NCI-H1930 (cell line): ENCODE results near the gene LAMA3.

Experiments used
- DNase-seq, 2 experiments: peaks; one replicate each; lab custom pipeline; 2025; lab: John Stamatoyannopoulos, UW

Gene LAMA3, protein sequence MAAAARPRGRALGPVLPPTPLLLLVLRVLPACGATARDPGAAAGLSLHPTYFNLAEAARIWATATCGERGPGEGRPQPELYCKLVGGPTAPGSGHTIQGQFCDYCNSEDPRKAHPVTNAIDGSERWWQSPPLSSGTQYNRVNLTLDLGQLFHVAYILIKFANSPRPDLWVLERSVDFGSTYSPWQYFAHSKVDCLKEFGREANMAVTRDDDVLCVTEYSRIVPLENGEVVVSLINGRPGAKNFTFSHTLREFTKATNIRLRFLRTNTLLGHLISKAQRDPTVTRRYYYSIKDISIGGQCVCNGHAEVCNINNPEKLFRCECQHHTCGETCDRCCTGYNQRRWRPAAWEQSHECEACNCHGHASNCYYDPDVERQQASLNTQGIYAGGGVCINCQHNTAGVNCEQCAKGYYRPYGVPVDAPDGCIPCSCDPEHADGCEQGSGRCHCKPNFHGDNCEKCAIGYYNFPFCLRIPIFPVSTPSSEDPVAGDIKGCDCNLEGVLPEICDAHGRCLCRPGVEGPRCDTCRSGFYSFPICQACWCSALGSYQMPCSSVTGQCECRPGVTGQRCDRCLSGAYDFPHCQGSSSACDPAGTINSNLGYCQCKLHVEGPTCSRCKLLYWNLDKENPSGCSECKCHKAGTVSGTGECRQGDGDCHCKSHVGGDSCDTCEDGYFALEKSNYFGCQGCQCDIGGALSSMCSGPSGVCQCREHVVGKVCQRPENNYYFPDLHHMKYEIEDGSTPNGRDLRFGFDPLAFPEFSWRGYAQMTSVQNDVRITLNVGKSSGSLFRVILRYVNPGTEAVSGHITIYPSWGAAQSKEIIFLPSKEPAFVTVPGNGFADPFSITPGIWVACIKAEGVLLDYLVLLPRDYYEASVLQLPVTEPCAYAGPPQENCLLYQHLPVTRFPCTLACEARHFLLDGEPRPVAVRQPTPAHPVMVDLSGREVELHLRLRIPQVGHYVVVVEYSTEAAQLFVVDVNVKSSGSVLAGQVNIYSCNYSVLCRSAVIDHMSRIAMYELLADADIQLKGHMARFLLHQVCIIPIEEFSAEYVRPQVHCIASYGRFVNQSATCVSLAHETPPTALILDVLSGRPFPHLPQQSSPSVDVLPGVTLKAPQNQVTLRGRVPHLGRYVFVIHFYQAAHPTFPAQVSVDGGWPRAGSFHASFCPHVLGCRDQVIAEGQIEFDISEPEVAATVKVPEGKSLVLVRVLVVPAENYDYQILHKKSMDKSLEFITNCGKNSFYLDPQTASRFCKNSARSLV (N-terminal part only)

DNA sequence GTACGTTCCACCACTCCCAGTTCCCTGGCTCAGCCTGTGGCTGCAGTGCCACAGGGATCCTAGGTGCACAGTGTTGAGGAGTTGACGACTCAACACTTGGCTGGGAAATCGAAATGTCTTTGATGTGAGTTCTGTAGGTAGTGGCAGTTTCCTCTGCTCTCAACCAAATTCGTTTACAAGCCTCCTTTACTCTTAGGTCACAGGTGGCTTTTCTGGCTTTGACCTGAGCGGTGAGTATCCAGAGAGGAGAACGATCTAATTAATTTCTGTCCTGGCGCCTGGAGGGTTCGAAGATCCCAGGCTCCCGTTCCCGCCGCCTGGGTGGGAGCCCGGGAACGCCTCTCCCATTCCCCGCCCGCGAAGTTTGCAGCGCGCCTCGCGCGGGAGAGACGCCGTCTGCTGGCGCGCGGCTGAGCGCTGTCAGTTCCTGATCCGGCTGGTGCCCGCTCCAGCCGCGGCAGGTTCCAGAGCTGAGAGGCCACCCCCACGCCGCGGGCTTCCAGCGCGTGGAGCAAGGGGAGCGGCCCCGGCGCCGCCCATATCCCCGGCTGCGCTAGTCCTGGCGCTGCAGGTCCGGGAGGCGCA lies at the start of gene LAMA3:
TSS of gene LAMA3 (plus strand) at position 423 of the 585 bp plus-strand sequence. CDS start 231 bp downstream, outside the sequence.
- peak; percentile 67 to 75 for DNase-seq

DNA sequence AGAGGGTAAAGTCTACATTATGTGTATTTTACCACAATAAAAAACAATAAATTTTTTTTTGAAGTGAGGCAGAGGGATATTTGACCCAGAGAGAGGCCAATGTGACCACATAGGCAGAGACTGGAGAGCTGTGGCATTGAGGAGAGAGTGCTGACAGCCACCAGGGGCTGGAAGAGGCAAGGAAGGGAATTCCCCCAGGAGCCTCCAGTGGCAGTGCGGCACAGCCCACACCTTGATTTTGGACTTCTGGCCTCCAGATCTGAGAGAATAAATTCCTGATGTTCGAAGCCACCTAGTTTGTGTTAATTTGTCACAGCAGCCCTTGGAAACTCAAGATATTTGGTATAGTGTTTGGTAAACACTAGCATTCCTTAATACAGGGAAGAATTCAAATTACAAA lies 49.2 kb upstream of the LAMA3 start:
- DNase-seq = no peak

DNA sequence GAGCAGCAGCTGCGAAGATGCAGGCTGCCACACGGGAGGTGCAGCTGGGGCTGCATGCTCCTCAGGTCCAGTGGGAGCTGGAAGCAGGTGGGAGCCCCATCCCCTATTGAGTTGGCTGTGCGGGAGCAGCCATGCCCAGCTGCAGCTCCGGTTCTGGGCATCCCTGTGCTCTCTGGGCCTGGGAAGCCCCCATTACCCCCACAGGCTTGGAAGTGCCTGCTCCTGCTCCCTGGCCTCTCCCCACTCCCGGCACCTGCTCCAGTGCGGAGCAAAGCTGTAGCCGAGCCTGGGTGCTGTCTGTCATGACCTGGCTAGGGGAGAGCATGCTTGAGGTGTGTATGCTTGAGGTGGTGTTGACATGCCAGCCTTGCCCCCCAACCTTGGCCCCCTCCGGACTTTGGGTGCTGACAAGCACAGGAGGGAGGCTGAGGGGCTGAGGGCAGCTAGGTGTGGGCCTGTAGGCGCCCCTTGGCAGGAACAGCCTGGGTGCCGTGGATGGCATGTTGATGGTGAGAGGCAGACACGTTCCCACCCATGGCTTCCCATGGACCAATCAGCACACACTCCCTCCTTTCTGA lies 48.0 kb upstream of the LAMA3 start:
- no peak for DNase-seq

DNA sequence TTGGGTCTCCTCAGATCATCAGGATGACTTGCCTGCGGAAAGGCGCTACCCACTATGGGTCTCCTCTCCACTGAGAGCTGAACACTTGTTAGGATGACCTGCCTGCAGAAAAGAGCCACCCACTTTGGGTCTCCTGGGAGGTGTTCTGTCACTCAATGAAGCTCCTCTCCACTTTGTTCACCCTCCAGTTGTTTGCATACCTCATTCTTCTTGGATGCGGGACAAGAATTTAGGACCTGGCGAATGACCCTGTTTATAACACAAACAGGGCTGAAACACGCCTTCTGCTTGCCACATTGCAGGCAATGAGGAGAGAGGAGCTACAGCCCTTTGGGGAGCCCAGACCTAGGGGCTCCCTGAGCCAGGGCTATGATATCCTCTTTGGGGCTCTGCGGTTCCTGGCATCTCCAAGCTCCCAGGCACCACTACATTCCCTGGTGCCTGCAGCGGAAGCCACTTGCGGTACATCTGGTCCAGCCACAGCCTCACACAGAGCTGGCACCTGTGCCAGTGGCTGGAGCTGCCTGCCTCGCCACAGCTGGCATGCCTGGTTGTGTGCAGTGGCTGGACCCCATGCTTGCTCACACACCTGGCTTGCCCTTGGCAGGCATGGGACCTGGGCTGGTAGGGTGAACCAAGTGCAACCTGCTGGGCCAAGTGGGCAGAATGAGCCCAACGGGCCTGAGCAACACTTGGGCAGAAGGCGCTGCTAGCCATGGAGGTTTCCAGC lies 47.2 kb upstream of the LAMA3 start:
- DNase-seq = no peak

DNA sequence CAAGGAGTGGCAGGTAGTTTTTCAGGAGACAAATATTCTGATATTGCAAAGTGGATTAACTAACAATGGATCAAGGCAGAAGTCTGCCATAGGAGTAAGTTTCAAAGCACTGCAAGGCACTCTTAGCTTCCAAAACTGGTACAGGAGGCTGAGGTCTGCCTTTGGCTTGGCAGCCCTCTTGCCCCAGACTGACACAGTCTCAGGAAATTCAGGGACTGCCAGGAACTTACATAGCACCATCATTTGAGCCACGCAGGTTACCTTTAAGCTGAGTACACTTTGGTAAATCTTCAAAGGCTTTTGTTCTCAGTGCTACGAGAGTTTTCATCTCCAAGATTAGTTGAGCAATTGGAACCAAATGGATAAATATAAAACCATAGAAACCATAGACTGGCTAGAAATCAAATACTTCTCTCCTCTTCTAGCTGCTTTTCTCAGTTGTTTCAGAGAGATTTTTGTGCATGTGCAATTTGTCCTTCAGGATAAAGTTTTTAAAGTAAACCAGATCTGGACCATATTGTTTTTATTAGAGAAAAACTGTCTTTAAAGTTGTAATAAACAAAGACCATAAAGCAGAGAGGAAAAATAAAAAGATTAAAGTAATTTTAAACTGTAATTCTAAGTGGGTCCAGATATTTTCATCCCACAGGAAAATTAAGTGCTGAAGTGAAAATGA lies 45.3 kb upstream of the LAMA3 start:
- DNase-seq = no peak

DNA sequence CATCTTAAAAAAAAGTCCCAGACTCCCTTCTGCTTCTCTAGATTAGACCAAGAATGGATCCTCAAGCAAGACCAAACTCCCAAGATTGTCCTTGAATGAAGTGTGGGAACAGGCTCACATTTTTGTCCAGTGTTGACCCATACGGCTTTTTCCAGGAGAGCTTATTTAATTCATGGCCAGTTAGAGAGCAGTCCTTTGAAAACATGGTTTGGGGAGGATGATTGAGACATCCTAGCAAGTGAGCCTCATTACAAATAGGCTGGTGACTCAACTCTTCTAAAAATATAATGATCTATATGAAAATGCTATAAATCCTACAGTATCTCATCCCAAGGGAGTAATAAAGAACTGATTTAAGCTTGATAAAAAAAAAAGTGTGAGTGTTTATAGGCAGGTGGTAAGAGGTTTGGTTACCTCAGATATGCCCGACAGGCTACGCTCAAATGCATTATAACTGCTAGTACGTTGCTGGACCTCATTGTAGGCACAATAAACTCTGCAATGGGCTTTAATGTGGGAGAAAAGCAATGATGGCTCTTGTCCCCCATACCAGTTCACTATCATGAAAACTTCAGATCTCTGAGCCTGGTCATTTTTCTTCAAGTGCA lies 43.6 kb upstream of the LAMA3 start:
- DNase-seq = no peak

DNA sequence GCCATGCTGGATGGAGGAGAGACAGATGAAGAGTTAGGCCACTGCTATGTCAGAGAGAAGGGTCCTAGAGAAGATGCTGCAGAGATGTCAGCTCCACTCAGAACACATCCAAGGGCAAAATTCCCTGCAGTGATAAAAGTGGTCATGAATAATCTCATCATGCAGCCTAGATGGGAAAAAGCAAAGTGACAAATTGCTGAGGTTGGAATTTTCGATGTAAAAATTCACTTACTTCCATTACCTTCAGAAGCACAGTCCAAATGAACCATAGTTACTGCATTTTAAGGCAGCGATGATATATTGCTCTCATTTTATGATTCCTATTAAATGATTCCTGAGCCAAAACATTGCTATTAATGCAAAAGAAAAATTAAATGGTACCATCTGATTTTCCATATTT lies 43.0 kb upstream of the LAMA3 start:
- DNase-seq = no peak

DNA sequence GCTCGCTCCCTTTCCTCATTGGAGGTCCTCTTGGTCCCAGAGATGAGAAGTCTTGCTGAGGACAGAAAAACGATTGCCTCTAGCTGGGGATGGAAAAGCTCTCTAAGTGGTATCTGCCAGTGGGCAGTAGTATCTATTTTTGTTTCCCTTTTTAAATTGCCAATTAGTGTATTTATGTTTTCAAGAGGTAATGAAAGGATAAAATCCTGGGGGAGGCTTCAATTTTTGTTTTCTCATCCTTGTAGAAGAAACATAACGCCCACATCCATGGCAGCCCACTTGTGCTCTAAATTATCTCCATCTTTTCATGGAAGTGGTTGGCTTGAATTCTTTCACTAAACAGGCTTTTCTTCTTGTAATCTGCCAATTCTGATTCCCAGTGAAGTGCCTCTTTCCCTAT lies 40.8 kb upstream of the LAMA3 start:
- DNase-seq = no peak

DNA sequence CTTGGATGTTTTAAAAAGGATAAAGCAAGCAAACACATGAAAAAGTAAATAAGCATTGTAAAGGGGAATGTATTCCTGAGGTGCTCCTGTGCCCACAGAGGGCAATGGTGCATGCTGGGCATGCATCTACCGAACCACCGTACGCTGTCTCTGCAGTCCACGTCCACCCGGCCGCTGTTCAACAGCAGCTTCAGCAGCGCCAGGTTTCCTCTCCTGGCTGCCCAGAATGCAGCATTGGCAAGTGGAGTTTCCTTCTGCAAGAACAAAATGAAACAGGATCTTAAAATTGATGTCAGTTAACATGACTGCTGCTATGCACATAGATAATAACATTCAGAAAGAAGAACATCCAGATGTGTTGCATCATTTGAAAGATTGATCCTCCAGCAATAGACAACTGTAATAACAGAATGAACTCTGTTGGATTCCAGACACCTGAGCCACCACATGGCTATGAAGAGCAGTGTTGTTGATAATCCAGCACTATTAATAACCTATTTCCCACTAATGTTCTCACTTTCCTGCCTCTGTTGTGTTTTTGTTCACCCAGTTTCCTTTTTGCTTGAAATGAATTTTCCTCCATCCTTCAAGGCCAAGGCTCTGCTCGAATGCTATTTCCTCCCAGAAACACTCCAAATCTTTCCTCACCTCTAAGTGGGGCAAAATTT lies 40.2 kb upstream of the LAMA3 start:
- DNase-seq = no peak

DNA sequence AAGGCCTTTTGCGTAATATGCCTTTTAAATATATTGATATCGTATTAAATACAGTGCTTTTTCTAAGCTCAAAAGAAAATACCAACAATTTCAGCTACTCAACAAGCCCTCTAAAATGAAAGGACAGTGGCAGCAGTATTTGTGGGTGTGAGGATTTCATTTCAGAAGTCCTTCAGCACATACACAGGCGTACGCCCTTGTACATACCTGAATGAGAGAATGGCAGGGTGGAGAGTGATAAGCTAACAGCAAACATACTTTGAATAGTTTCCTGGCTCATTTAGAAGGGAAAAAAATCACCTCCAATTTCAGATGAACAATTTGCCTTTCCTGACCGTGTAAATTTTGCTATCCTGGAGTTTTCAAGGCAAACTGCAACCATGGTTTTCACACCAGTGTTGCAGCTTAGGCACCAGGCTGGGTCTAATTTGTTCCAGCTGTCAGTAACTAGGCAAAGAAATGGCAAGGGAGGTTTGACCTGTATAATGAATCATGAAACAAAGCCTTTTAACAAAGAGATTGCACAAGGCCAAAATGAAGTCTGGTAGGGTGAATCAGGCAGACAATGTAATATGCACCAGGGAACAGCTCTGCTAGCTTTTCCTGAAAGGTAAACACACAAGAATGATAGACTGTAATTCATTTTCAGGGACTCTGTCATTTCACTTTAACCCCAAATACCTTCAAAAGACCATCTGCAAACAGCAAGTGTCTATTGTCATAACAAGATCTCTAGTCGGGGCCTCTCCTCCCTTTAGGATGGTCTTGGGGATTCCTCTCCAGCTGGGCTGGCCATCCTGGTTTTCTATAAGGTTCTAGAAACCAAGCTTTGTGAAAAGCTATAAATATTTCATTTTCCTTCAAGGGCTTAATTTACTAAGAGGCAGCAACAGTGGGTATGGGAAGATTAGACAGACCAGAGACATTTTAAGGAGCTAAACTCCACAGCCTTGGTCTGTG lies 38.0 kb upstream of the LAMA3 start:
- DNase-seq = peak; percentile 78 to 81

DNA sequence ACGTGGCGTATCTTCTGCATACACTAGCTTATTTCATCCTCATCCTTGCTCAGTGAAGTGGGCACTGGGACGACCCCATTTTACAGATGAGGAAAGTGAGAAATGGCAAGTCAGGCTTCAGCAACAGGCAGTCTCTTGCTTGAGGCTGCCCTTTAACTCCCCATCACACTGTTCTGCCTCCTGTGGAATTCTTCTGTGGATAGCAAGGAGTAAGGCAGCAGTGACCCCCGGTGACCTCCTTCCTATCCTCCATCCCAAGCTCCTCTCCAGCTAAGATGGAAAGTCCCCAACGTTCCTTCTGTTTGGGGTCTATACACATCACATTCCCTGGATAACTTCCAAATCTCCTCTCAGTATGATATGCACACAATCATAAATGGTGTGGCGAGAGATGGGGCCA lies 37.0 kb upstream of the LAMA3 start:
- no peak for DNase-seq

DNA sequence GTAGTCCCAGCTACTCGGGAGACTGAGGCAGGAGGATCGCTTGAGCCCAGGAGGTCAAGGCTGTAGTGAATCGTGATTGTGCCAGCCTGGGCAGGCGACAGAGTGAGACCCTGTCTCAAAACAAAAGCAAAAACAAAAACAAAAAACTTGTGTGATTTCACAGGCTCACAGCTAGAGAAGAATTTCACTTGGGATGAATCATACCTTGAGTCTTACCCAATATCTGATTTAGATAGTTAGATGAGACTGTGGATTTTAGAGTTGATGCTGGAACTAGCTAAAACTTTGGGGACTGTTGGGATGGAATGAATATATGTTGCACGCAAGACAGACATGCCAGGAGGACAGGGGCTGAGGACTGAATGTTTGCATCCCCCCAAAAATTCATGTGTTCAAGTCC lies 31.0 kb upstream of the LAMA3 start:
- no peak for DNase-seq

DNA sequence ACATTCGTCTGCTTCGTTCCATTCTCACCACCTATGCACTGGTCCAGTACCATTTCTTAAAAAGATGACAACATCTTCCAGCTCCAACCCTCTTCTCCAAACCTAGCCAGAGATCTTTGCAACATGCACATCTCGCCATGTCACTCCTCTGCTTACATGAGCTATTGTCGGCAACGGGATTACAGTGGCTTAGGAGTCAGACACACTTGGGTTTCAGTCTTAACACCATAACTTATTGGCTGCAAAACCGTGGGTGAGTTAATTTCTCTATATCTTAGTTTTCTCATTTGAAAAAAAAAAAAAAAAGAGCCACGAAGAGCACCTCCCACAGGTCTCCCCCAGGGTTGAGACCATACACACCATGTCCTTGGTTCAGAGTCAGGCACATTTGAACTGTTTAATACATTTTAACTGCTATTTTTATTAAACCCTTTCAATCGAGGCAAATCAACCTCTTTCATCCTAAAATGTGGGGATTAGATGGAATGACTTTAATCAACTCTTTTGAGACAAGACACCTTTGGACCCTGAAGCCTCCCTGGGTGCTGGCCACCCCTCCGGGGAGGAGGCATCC lies 27.4 kb upstream of the LAMA3 start:
- DNase-seq = no peak

DNA sequence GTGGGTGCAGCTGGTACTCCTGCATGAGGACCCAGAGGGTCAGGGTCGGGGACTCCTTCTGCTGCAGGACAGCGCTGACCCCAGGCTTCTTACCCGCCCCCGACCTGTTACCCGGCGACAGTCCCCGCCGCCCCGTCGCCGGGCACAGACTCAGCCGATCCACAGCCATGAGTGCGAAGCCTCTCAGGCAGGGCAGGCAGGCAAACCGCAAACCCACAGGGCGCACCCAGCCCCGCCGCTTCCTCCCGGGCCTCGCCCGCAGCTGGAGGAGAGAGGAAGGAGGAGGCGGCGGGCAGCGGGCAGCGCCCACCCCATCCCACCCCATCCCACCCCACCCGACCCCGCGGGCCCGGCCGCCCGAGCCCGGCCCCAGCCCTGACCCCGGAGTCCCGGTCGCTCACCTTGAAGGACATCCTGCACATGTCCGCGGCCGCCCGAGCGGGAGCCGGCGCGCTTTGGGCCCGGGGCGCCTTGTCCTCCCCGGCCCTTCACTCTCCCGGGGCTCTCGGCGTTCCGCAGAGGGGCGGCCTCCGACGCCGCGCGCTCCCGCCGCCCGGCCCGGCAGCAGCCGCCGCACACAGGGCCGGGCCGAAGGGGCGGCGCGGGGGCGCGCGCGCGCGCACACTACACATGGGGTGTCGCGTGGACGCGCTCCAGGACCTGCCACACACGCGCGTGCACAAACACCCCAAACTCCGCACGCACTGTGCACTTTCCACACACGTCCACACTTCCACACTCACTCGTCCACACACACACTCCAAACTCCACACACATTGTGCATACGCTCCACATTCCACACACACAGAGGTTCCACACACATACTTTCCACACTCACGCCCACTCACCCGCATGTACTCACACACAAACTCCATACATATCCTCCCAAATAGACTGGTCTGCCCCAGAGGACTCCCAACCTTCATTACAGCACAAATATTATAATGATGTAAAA lies 26.7 kb upstream of the LAMA3 start, which contains the start of gene ANKRD29:
TSS of gene ANKRD29 (minus strand) at position 603 of the 955 bp plus-strand sequence. CDS start at position 422, 181 bp downstream.
- peak; percentile 46 to 66 for DNase-seq

DNA sequence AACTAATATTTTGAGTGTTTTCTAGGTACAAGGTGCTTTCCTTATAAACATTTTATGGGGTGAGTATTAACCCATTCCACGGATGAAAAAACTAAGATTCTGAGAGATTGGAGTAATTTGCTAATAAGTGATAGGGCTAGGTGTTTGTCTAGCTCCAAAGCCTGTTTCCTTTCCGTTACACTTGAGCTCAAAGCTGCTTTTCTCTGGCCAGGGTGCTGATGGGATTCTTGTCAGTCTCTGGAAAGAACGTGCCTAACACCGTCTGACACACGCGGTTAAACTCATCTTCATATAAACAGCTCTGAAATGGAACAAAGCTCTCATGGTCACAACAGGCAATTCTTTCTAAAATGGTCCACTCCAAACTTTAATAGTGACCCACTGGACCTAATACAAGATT lies 24.6 kb upstream of the LAMA3 start:
- no peak for DNase-seq

DNA sequence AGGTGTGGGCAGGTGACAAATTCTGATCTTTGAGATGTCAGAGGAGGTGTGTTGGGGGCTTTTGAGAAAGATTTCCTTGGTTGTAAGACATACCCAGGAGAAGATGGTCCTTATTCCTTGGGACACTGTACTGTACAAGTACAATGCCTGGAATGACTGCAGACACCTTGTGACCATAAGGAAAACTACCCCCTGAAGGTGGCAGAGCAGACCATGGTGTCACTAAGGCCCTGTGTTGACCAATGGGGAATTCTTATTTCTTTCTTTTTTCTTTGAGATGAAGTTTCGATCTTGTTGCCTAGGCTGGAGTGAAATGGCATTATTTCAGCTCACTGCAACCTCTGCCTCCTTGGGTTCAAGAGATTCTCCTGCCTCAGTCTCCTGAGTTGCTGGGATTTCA lies 22.1 kb upstream of the LAMA3 start:
- DNase-seq = no peak
